ENCODE results near the gene IFRD2.

The IFRD2 gene

DNA sequence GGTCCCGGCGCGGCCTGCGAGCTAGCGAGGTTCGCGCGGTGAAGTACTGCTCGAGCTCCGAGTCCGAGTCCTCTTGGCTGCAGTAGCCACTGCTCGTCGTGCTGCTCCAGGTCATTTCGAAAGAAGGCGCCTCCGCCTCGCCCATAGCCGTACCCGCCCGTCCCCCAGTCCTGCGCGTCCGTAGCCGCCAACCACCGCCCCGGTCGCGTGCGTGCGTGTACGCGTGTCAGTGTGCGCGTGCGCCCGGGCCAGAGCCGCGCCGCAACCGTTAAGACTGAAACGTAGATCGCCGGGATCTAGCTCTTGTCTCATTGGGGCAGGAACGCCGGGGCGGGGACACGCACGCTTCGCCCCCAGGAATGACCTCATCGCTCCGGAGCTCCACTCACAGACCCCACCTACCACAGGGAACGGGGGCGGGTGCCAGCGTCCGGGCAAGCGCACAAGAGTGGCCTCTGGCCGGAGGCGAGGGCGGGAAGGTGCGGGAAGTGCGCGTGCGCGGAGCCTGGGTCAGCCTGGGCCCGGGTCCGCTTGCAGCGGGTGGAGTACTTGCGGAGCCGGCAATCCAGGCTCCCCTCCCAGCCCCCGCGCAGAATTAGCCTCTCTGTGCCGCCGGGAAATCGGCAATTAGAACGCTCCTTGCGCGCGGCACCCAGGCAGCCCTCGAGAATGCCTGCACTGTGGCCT lies 45.1 kb upstream of the IFRD2 start:
- H3K4me3 ChIP-seq (ENCODE audit: low read depth, low read length) = peak overlapping the region; percentile 95
- TF ChIP-seq, protein P1, sequence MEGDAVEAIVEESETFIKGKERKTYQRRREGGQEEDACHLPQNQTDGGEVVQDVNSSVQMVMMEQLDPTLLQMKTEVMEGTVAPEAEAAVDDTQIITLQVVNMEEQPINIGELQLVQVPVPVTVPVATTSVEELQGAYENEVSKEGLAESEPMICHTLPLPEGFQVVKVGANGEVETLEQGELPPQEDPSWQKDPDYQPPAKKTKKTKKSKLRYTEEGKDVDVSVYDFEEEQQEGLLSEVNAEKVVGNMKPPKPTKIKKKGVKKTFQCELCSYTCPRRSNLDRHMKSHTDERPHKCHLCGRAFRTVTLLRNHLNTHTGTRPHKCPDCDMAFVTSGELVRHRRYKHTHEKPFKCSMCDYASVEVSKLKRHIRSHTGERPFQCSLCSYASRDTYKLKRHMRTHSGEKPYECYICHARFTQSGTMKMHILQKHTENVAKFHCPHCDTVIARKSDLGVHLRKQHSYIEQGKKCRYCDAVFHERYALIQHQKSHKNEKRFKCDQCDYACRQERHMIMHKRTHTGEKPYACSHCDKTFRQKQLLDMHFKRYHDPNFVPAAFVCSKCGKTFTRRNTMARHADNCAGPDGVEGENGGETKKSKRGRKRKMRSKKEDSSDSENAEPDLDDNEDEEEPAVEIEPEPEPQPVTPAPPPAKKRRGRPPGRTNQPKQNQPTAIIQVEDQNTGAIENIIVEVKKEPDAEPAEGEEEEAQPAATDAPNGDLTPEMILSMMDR (IDR thresholded peaks at IDR 0.05; ENCODE audit: borderline replicate concordance, insufficient read depth, low read depth, low read length) = no peak

- TF ChIP-seq, protein P1 (IDR thresholded peaks at IDR 0.05; ENCODE audit: borderline replicate concordance, insufficient read depth, low read depth, low read length) = no peak
Observed at GRCh38 chr3:50336452-50337174, 44.4 kb upstream of the IFRD2 start.

DNA sequence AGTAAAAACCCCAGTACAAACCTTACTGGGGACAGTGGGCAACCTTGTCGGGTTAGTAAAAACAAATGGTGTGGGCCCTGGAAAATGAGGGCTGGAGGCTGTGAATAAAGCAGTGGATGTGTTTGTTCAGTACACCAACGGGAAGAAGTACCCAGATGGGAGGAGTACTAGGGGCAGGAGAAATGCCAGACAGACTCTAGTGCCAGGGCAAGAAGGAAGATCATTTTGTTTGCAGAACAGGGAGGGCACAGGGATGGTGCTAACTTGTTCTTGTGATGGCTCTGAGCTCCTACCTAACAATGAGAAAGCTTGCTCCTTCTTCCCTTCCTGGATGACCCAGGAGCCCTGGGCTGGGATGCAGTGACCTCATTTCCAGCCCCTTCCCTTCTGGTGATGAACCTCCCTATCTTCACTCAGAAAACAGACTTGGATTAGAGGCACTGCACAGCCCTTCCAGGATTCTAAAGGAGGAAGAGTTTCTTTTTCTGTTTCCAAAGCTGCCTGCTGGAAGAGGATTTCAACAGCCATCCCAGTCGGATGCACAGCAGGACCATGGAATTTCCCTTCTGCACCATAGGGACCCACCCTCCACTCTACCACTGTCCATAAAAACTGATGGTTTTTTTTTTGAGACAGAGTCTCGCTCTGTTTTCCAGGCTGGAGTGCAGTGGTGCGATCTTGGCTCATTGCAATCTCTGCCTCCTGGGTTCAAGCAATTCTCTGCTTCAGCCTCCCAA lies 42.3 kb upstream of the IFRD2 start:
- H3K4me3 ChIP-seq (ENCODE audit: low read depth, low read length) = no peak overlapping the region
- TF ChIP-seq, protein P1 (IDR thresholded peaks at IDR 0.05; ENCODE audit: borderline replicate concordance, insufficient read depth, low read depth, low read length) = no peak

More at GRCh38 chr3:50336452-50337174, 44.4 kb upstream of the IFRD2 start:
- H3K4me3 ChIP-seq (ENCODE audit: low read depth, low read length) = peak overlapping the region; percentile 95

GRCh38 chr3:50333744-50334328 lies 41.6 kb upstream of the IFRD2 start:
- no peak overlapping the region for H3K4me3 ChIP-seq (ENCODE audit: low read depth, low read length)
- TF ChIP-seq, protein P1 (IDR thresholded peaks at IDR 0.05; ENCODE audit: borderline replicate concordance, insufficient read depth, low read depth, low read length) = no peak

DNA sequence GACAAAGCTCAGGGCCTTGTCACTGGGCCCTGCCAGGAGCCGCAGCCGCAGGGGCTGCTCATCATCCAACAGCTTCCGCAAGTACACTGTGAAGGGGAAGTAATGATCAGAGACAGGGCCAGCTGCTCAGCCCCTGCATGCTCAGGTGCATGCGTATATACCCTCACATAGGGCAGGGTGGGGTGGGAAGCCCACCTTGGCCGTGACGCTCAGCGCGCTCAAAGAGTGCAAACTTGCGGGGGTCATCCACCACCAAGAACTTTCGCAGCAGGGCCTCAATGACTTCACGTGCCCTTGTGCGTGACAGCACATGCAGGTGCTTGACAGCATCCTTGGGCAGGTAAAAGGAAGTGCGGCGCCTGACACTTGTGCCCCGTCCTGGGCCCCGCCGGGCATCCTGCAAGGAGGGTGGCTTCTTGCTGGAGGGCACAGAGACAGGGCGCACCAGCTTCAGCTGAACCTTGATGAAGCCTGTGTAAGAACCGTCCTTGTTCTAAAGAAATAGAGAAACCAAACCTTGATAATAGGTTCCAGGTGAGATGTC lies 39.2 kb upstream of the IFRD2 start:
- H3K4me3 ChIP-seq (ENCODE audit: low read depth, low read length) = no peak overlapping the region
- TF ChIP-seq, protein P1 (IDR thresholded peaks at IDR 0.05; ENCODE audit: borderline replicate concordance, insufficient read depth, low read depth, low read length) = no peak

GRCh38 chr3:50330330-50330729 lies 38.1 kb upstream of the IFRD2 start:
- H3K4me3 ChIP-seq (ENCODE audit: low read depth, low read length) = no peak overlapping the region
- TF ChIP-seq, protein P1 (IDR thresholded peaks at IDR 0.05; ENCODE audit: borderline replicate concordance, insufficient read depth, low read depth, low read length) = no peak

All from GM12875 (cell line).